AG09319 (cell line): ENCODE measurements around the gene ZNF396.
A peak's percentile ranks its signal among the peaks of the same experiment; 100 is the strongest.

ENCODE experiments used
- DNase-seq: peaks from one replicate; pipeline ENCODE4 v3.0.0-alpha.2; 2010; ENCODE audit warnings: low read depth; ENCODE audit errors: extremely low read depth
- CTCF ChIP-seq: IDR thresholded peaks from 2 replicates; pipeline ENCODE4 v1.5.1; 2011; ENCODE audit warnings: low read depth, mild to moderate bottlenecking, inconsistent platforms, low read length, moderate library complexity

Gene ZNF396

DNA sequence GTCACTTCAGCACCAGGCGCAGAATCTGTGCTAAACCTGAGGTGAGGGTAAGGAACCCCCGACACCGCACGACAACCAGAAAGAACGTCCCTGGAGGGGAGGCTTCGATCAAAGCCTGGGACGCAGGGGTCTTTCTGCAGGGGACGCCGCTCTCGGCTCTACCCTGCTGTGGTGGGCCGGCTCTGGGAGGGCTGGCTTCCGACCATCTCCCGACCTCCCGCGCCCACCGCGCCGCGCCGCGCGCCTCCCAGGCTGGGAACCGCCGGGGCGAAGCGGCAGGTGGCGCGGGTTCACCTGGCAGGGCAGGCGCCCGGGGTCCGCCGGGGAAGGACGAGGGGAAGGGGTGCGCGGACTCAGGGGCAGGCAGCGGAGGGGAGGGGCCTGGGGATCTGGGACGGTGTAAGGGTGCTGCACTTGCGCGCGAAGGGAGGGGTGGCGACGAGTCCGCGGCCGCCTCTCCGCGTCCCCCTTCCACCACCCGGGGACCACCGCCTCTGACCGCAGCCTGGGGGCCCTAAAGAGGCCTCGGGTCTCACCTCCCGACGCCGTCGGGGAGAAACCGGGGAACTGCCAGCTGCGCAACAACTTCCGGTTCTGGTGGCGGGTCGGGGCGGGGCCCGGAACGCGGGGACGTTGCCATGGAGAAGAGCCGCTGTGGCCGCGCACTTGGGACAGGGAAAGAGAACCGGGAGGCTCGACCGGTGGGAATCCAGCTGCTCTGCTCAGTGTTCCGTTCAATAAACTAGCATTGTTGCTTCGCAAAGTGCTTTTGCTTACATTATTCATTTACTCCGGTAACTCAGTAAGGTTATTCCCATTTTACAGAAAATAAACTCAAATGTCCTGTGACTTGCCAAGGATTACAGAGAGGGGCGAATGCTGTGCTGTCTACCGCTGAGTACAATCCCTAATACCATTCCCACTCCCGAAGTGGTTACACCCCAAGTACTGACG lies at the start of gene ZNF396:
Gene ZNF396 (minus strand): TSS at position 596 of the 954 bp plus-strand sequence. CDS start 3,045 bp downstream, outside the sequence.
- no peak for TF ChIP-seq CTCF

DNA sequence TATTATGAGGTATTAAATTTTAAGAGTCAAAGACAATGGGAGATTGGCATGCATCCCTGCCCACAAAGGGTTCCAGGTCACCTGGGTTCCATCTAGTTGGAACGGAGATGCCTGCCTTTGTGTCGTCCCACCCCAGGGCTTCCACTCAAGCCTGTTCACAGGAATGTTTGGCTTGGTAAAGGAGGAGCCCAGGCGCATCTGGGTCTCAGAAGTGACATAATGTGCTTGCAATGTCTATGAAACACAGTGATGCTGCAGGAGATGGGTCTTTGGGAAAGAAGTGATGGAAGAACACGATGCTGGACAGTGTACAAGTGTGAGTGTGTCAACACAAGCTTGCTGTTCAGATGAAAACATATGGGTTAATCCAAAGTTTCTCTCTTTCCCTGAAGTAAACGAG lies 49.6 kb upstream of the ZNF396 start:
- no peak for TF ChIP-seq CTCF
- no peak for DNase-seq

More for the DNA sequence above, at the start of gene ZNF396:
- peak; percentile 12 for DNase-seq

- no peak for DNase-seq
- no peak for TF ChIP-seq CTCF
Measured at GRCh38 chr18:35424356-35424755, 47.2 kb upstream of the ZNF396 start.

- DNase-seq = no peak
- no peak for TF ChIP-seq CTCF
Measured at GRCh38 chr18:35422237-35422636, 45.1 kb upstream of the ZNF396 start.

GRCh38 chr18:35418610-35419009 lies 41.5 kb upstream of the ZNF396 start:
- TF ChIP-seq CTCF = no peak
- no peak for DNase-seq

GRCh38 chr18:35417223-35417622 lies 40.1 kb upstream of the ZNF396 start:
- TF ChIP-seq CTCF = no peak
- DNase-seq = no peak

GRCh38 chr18:35415511-35416073 lies 38.5 kb upstream of the ZNF396 start:
- DNase-seq = no peak
- TF ChIP-seq CTCF = no peak
